HepG2 (cell line): ENCODE measurements around the gene SBK2. TPM values are rescaled to one million over a fixed set of nuclear protein-coding genes. Genes with fewer than 3 reads are reported as not detected.

ENCODE experiments used
- ATAC-seq: fragments of 200-7000 bp; cut with Tn5 transposase; 3 replicates; pipeline ENCODE4 v1.9.1; 2020; ENCODE audit warnings: mild to moderate bottlenecking, moderate library complexity
- BruUV-seq: library from RNA; stranded (reverse); fragments of 400-500 nt; replicated peaks from 2 replicates; lab custom pipeline; 2021; lab: Mats Ljungman, UMichigan
- CTCF ChIA-PET: fragments of 300-600 bp; formaldehyde crosslinking; extraction: SDS; loops from one replicate; lab custom pipeline; 2021; ENCODE audit warnings: low total read pairs, inconsistent platforms, low intra/inter-chr PET ratio; lab: Yijun Ruan, JAX
- POLR2A ChIA-PET: fragments of 350-600 bp; sonication (Branson Sonifier 250); formaldehyde crosslinking; loops from one replicate; lab custom pipeline; 2020; ENCODE audit warnings: antibody characterized with exemption, inconsistent platforms; lab: Yijun Ruan, JAX
- DNase-seq: peaks from one replicate; pipeline ENCODE4 v3.0.0-alpha.2; 2015; ENCODE audit warnings: low spot score
- FAIRE-seq: peaks from 3 replicates; lab custom pipeline; 2011; peaks lifted over from hg19 to GRCh38; lab: Jason Lieb, UNC
- H2AFZ ChIP-seq: one replicate; pipeline ENCODE4 v1.6.1; 2011; ENCODE audit warnings: low read length, inconsistent platforms
- H3K27ac ChIP-seq: fragments of 300-600 bp; 3 replicates; pipeline ENCODE4 v1.8.0; 2011; ENCODE audit warnings: mixed run types, mild to moderate bottlenecking, mixed read lengths, low read length, inconsistent platforms; ENCODE audit not compliant: insufficient read depth; ENCODE audit errors: extremely low read length
- H3K27me3 ChIP-seq, 2 experiments: fragments of 200-600 bp in 1 of 2; 2 replicates in 1 of 2; 3 replicates in 1 of 2; pipeline versions ENCODE4 v1.6.0 to v1.8.0; 2011; ENCODE audit warnings: low read length in 2 of 2, mild to moderate bottlenecking in 2 of 2, moderate library complexity in 2 of 2, inconsistent platforms in 1 of 2; ENCODE audit not compliant: insufficient read depth in 2 of 2, control insufficient read depth in 1 of 2
- H3K36me3 ChIP-seq, 2 experiments: fragments of 200-600 bp in 1 of 2; replicated peaks in 1 of 2; 2 replicates in 1 of 2; 3 replicates in 1 of 2; pipeline versions ENCODE4 v1.5.1 to v1.8.0; 2011; ENCODE audit warnings: low read length in 2 of 2, inconsistent platforms in 1 of 2; ENCODE audit not compliant: insufficient read depth in 2 of 2, control insufficient read depth in 1 of 2
- H3K4me1 ChIP-seq: 2 replicates; pipeline ENCODE4 v1.5.1; 2012; ENCODE audit warnings: low read length, inconsistent platforms; ENCODE audit not compliant: insufficient read depth
- H3K4me2 ChIP-seq: 2 replicates; pipeline ENCODE4 v1.6.0; 2011; ENCODE audit warnings: low read depth, low read length, inconsistent platforms
- H3K4me3 ChIP-seq, 3 experiments: fragments of 200-600 bp in 1 of 3; sonication (generic), shearing (Covaris generic) in 1 of 3; replicated peaks in 1 of 3; 2 replicates each; pipeline ENCODE4 v1.5.1; 2011 to 2016; ENCODE audit warnings: low read length in 3 of 3, inconsistent platforms in 2 of 3, low read depth in 2 of 3, mild to moderate bottlenecking in 2 of 3, control low read depth in 1 of 3, mixed read lengths in 1 of 3; ENCODE audit not compliant: insufficient read depth in 1 of 3
- H3K79me2 ChIP-seq: one replicate; pipeline ENCODE4 v1.6.1; 2011; ENCODE audit warnings: low read length, inconsistent platforms; ENCODE audit not compliant: insufficient read depth
- H3K9ac ChIP-seq: 2 replicates; pipeline ENCODE4 v1.6.0; 2011; ENCODE audit warnings: mild to moderate bottlenecking, low read depth, low read length, inconsistent platforms; ENCODE audit not compliant: insufficient read depth
- H3K9me3 ChIP-seq: 2 replicates; pipeline ENCODE4 v1.5.1; 2012; ENCODE audit warnings: mild to moderate bottlenecking, low read length
- H4K20me1 ChIP-seq: 2 replicates; pipeline ENCODE4 v1.6.0; 2011; ENCODE audit warnings: inconsistent platforms, mild to moderate bottlenecking, low read length, moderate library complexity; ENCODE audit not compliant: insufficient read depth
- AHDC1 ChIP-seq: sonication (generic); formaldehyde crosslinking; IDR thresholded peaks from 2 replicates; pipeline ENCODE4 v1.5.1; 2020; ENCODE audit warnings: mild to moderate bottlenecking, missing genetic modification reagents, borderline replicate concordance
- CSRNP1 ChIP-seq: sonication (generic); formaldehyde crosslinking; IDR thresholded peaks from 2 replicates; pipeline ENCODE4 v1.8.1; 2023; ENCODE audit warnings: mild to moderate bottlenecking, missing genetic modification reagents
- MATR3 ChIP-seq: sonication (generic); formaldehyde crosslinking; IDR thresholded peaks from 2 replicates; pipeline ENCODE4 v1.4.0; 2020; ENCODE audit warnings: missing genetic modification reagents
- MAZ ChIP-seq, 2 experiments: sonication (generic) in 1 of 2; formaldehyde crosslinking in 1 of 2; IDR thresholded peaks; 2 replicates each; pipeline versions ENCODE4 v1.5.0 to v1.6.1; 2012 to 2020; ENCODE audit warnings: low read depth in 2 of 2, mild to moderate bottlenecking in 2 of 2, borderline replicate concordance in 1 of 2, improper control_type of control experiment in 1 of 2, low read length in 1 of 2, missing genetic modification reagents in 1 of 2, moderate library complexity in 1 of 2
- PHF21A ChIP-seq: sonication (generic); formaldehyde crosslinking; IDR thresholded peaks from 2 replicates; pipeline ENCODE4 v1.5.0; 2020; ENCODE audit warnings: mild to moderate bottlenecking, missing genetic modification reagents
- SMARCC2 ChIP-seq: fragments of 450-650 bp; IDR thresholded peaks from 2 replicates; pipeline ENCODE4 v1.6.1; 2017; ENCODE audit warnings: antibody characterized with exemption, mild to moderate bottlenecking
- SP5 ChIP-seq: IDR thresholded peaks from 2 replicates; pipeline ENCODE4 v1.6.1; 2016; ENCODE audit warnings: low read depth, borderline replicate concordance
- SRSF4 ChIP-seq: fragments of 200-400 bp; formaldehyde crosslinking; IDR thresholded peaks from one replicate; pipeline ENCODE4 v1.6.1; 2018; ENCODE audit warnings: mild to moderate bottlenecking, low read depth, low read length, moderate library complexity; ENCODE audit not compliant: poor library complexity, severe bottlenecking
- STAT5B ChIP-seq: sonication (generic); formaldehyde crosslinking; IDR thresholded peaks from 2 replicates; pipeline ENCODE4 v1.4.0; 2020; ENCODE audit warnings: missing genetic modification reagents
- TP53 ChIP-seq: sonication (generic); formaldehyde crosslinking; conservative IDR thresholded peaks from 2 replicates; pipeline ENCODE4 v1.4.0; 2020; ENCODE audit warnings: missing genetic modification reagents
- ZNF143 ChIP-seq: sonication (generic); formaldehyde crosslinking; IDR thresholded peaks from 2 replicates; pipeline ENCODE4 v1.4.0; 2020; ENCODE audit warnings: missing genetic modification reagents
- ZNF251 ChIP-seq: sonication (generic); formaldehyde crosslinking; IDR thresholded peaks from 2 replicates; pipeline ENCODE4 v1.9.0; 2021; ENCODE audit warnings: mild to moderate bottlenecking, missing genetic modification reagents
- WGBS: methylation state at CpG from one replicate; pipeline ENCODE4 v1.1.6; 2017; ENCODE audit warnings: low lambda C conversion rate; 5-methylcytosine and 5-hydroxymethylcytosine counted together
- in situ Hi-C: cut with HindIII; loops from 2 replicates; pipeline ENCODE4 v1.10.0; 2017; ENCODE audit warnings: low pct_unique_long_range_greater_than_20kb; ENCODE audit not compliant: extremely low pct_ligation_motif_present
- intact Hi-C: fragments of 100-400 bp; cut with micrococcal nuclease; formaldehyde crosslinking; loops from one replicate; pipeline ENCODE4 v1.10.0; 2022; ENCODE audit not compliant: unreplicated experiment
- polyA plus RNA-seq, 8 experiments: library from polyadenylated mRNA; depleted of rRNA in 3 of 8; stranded (reverse) in 7 of 8; unstranded in 1 of 8; fragments of >200 nt; fragmentation: Illumina TruSeq in 4 of 8; extraction: Trizol in 4 of 8; gene quantifications; 2 replicates each; pipeline versions ENCODE4 v1.2.1 to v1.2.3, GENCODE V29; 2011 to 2016; ENCODE audit warnings: low read depth in 4 of 8, missing spikeins in 1 of 8, mixed read lengths in 1 of 8; ENCODE audit not compliant: insufficient read depth in 1 of 8
- total RNA-seq, 5 experiments: library from RNA; depleted of rRNA; stranded (reverse); fragments of >200 nt; fragmentation: Illumina TruSeq; extraction: Trizol; gene quantifications; 2 replicates each; pipeline ENCODE4 v1.2.3, GENCODE V29; 2016; ENCODE audit warnings: low read depth in 1 of 5

Gene SBK2
- total and polyA plus RNA-seq, 2 of the 13 experiments (the other 11 are each of a cell fraction or from before 2014, with no cell fraction given): 0.24 TPM; not detected in 1

GRCh38 chr19:55481794-55482155 lies 55.2 kb downstream of the SBK2 start (continued):
- no peak for TF ChIP-seq MATR3
- TF ChIP-seq SRSF4: no peak
- TF ChIP-seq, all 625 proteins: peak for 0

GRCh38 chr19:55481148-55481793 lies 55.7 kb downstream of the SBK2 start:
- in situ Hi-C loops: no loop called here
- TF ChIP-seq AHDC1 (CRISPR knock-in tag) (no peak), ZNF251 (CRISPR knock-in tag) (no peak), MAZ (IDR thresholded peaks at IDR 0.05; ENCODE audit: borderline replicate concordance, low read depth, low read length) (no peak), MAZ (CRISPR knock-in tag; IDR thresholded peaks at IDR 0.05; ENCODE audit: low read depth) (no peak), CSRNP1 (no peak), STAT5B (CRISPR knock-in tag) (no peak), ZNF143 (no peak), SMARCC2 (no peak), PHF21A (no peak), SP5 (CRISPR knock-in tag) (no peak), TP53 (CRISPR knock-in tag) (no peak)

More at GRCh38 chr19:55481148-55481793, 55.7 kb downstream of the SBK2 start:
- H3K27ac ChIP-seq: no peak overlapping the region
- FAIRE-seq: no peak
- H3K9ac ChIP-seq: no peak overlapping the region
- ChIA-PET CTCF (no interaction called here), POLR2A (no interaction called here)
- H3K4me2 ChIP-seq: no peak overlapping the region
- no peak for DNase-seq
- no peak overlapping the region for H2AFZ ChIP-seq
- no peak for ATAC-seq
- peaks cover 24% of the 10 kb centered on the region for H3K4me1 ChIP-seq
- H3K9me3 ChIP-seq: no peaks in the 10 kb centered on the region
- WGBS: 96% methylated on average over 29 of the region's 52 CpGs
- H3K79me2 ChIP-seq: peaks cover 11% of the 10 kb centered on the region
- no peaks in the 10 kb centered on the region for H4K20me1 ChIP-seq
- intact Hi-C loops: no loop called here
- H3K27me3 ChIP-seq: no peaks in the 10 kb centered on the region; a peak in 1 of 5 replicates
- no TSS peak for BruUV-seq
- H3K4me3 ChIP-seq: no peak overlapping the region
- no peaks in the 10 kb centered on the region for H3K36me3 ChIP-seq
